MV-4-11 (cell line): ENCODE data around the gene TMEM209.
"Not testable (repeated sequence)": the region's sequence is repeated elsewhere in the genome, so short reads cannot be mapped to it uniquely, and the experiment has no call there.

ENCODE experiments used
- DNase-seq: peaks from one replicate; lab custom pipeline; 2025; lab: John Stamatoyannopoulos, UW

TMEM209 gene

GRCh38 chr7:130205084-130205947 lies at the start of gene TMEM209:
Gene TMEM209, minus strand, starts transcription at chr7:130205406. Its CDS starts 31 bp downstream, at chr7:130205375.
- DNase-seq, result peak; percentile 97

GRCh38 chr7:130254555-130254954 lies 49.3 kb upstream of the TMEM209 start:
- no peak for DNase-seq

GRCh38 chr7:130249626-130250025 lies 44.4 kb upstream of the TMEM209 start:
- not testable (repeated sequence) for DNase-seq

DNA sequence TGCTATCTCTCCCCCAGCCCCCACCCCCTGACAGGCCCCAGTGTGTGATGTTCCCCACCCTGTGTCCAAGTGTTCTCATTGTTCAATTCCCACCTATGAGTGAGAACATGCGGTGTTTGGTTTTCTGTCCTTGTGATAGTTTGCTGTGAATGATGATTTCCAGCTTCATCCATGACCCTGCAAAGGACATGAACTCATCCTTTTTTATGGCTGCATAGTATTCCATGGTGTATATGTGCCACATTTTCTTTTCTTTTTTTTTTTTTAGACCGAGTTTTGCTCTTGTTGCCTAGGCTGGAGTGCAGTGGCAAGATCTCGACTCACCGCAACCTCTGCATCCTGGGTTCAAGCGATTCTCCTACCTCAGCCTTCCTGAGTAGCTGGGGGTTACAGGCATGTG lies 43.6 kb upstream of the TMEM209 start:
- DNase-seq, result not testable (repeated sequence)

GRCh38 chr7:130246491-130246890 lies 41.3 kb upstream of the TMEM209 start:
- DNase-seq, result not testable (repeated sequence)

- peak; percentile 37 for DNase-seq
Observed at GRCh38 chr7:130243486-130243885, 38.3 kb upstream of the TMEM209 start.

DNA sequence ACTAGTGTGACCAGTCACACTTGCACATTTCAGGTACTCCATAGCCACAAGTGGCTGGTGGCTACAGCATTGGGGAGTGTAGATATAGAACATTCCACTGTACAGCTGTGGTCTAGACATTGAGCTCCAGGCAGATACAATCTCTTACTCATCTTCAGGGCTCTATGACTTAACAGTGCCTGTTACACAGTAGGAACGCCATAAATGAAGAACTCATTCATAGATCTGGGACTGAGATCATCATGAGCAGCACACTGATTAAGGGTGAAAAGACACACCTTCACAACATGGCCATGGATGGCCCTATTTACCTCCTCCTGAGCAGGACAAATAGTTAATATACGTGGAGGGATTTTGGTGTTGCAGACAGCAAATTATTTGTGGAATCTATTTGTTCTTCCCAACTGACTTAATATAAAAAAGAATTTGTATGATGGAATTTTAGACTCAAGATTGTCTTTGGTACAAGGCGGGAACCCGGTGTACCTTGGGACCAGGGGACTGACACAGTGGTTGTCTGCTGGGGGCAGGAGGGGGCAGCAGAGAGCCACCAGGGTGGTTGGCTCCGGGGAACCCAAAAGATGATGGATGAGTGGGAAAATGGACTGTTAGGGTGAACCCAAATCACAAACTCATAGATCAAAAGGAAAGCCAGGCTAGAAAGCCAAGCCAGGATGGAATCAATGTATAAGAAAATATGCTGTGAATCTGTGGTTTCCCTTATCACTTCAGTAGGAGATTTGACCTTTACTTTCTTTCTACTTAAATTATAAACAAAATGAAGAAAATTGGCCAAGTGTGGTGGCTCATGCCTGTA lies 37.2 kb upstream of the TMEM209 start:
- DNase-seq, result no peak

GRCh38 chr7:130240240-130240639 lies 35.0 kb upstream of the TMEM209 start:
- no peak for DNase-seq

DNA sequence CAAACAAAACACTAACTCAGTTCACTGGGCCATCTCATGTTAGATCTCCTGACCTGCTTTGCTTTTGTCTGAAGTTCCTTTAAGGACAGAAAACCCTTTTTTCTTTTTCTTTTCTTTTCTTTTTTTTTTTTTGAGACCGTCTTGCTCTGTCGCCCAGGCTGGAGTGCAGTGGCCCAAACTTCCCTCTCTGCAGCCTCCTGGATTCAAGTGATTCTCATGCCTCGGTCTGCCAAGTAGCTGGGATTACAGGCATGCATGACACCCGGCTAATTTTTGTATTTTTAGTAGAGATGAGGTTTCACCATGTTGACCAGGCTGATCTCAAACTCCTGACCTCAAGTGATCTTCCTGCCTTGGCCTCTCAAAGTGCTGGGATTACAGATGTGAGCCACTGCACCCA lies 31.2 kb upstream of the TMEM209 start:
- DNase-seq, result not testable (repeated sequence)

DNA sequence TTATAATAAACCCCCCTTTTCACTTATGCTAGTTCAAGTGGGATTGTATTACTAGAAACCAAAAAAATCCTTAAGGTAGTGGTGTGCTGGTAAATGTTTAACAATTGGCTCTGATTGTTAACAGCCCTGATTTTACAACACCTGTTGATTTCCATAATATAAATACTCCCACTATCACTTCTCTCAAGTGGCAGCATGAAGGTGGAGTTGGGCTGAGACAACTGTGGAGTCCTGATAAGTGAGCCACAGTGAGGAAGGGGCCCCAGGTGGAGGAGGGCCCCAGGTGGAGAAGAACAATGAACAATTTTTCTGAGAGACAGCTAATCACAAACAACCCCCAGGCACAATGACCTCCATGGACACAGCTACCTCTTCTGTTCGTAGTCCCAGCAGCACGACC lies 28.9 kb upstream of the TMEM209 start:
- no peak for DNase-seq

- no peak for DNase-seq
Observed at GRCh38 chr7:130232209-130232608, 27.0 kb upstream of the TMEM209 start.

DNA sequence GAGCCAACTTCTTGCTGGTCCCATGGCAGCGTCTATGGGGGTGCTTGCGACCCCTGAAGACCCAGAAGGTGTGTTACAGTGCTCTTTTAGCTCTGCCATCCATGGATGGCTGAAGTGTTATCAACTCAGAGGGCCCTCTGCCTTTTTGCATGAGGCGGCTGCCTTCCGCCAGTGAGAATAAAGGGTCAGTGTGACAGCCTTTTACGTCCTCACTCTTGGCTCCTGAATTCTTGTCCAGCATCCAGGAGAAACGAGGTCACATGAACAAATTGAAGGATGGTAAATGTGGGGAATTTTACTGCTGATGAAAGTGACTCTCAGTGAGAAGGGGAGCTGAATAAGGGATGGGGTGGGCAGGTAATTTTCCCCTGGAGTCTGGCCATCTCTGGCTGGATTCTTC lies 26.6 kb upstream of the TMEM209 start:
- no peak for DNase-seq

- DNase-seq, result not testable (repeated sequence)
Observed at GRCh38 chr7:130229981-130230380, 24.8 kb upstream of the TMEM209 start.

DNA sequence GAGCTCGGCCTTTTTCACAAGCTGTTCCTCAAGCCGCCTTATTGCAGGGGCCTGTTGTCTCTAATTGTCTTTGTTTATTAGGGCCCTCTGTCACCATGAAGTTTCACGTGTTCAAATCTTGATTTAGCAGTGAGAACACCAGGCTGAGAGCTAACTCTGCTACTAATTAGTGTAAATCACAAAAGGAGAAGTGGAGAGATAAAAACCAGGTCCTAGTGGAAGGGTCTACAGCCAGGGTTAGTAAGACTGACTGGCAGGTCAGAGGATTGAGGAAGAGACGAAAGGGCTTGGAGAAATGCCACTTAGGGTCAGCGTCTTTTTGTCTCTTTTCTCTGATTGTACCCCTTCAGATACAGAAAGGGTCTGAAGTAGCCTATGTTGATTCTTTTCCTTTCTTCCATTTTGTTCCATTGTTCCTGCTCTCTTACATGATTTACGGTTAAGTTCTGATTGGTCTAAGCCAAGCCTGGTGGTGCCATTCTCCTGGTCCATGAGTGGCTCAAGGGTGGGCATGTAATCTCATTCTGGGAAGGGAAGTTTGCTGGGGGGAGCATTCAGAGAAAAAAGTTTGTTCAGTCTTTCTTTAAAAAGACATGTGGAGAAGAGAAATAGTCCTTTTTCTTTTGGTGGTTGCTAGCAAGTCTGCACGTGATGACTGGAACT lies 23.8 kb upstream of the TMEM209 start:
- peak; percentile 67 for DNase-seq

DNA sequence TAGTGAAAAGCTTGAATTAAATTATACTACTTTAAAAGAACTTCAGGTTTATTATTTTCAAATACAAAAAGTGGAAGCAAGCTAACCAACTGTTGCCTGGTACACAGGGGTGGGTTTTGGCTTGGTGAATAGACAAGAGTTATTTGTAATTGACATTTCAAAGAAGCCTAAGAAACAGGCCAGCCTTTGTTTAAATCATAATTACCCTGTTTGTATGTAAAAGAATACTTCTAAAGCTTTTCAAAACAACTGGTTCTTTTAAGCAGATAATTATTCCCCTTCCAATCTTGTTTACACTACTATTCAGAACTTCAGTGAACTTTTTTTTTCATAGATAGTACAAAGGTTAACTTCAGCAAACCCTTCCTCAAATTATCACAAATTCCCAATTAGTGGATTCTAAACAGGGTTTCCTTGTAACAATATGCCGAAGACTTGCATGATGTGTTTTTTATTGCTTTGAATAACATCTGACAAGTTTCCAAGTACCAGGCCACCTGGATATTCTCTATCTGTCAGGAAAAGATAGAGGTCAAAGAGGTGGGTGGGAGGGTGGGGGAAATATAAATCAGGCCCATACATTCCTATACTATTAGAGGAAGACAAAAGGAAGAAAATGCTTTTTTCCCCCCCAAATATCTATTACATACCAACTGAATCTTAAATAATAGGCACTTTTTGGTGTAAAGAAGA lies 22.8 kb upstream of the TMEM209 start:
- DNase-seq, result no peak

GRCh38 chr7:130226333-130226732 lies 21.1 kb upstream of the TMEM209 start:
- no peak for DNase-seq

DNA sequence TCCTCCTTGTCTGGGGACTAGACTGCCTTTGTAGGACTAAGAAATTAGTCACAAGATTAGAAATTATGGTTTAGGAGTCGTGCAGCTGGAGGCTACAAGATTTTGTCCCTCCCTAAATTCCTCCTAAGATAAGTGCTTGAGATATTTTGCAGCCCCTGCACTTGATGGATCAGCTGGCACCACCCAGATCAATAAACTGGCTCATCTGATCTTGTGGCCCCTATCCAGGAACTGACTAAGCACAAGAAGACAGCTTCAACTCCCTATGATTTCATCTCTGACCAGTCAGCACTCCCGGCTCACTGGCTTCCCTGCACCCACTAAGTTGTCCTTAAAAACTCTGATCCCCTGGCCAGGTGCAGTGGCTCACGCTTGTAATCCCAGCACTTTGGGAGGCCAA lies 19.7 kb upstream of the TMEM209 start:
- not testable (repeated sequence) for DNase-seq

DNA sequence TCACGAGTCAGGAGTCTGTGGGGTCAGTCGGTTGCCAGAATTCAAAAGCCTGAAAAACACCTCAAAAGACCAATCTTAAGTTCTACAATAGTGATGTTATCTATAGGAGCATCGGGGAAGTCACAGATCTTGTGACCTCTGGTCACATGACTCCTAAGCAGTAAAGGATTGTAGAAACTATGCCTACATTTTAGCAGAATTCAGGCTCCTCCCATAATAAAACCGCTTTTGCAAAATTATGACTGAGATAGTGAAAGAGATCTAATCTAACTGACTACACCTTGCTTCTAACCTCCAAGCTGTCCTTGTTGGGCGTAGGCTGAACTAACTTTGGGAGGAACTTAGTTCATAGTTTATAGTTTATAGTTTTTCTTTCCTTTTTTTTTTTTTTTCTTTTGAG lies 19.0 kb upstream of the TMEM209 start:
- DNase-seq, result no peak

DNA sequence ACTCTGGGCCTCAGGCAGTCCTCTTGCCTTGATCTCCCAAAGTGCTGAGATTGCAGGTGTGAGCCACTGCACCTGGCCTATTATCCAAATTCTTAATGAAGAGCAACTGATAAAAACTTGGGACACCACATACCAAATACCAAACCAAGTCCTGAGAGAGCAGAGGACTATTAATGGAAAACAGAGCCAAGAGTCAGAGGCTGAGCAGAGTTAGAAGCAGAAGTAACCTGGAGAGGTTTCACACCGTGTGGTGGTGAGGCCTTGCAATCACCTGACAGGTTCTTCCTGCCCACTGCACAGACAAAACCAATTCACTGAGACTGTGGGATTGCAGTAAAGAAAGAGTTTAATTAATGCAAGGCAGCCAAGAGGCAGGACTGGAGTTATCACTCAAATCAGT lies 18.4 kb upstream of the TMEM209 start:
- DNase-seq, result no peak

- no peak for DNase-seq
Observed at GRCh38 chr7:130221746-130222145, 16.5 kb upstream of the TMEM209 start.

- no peak for DNase-seq
Observed at GRCh38 chr7:130219871-130220270, 14.7 kb upstream of the TMEM209 start.
